ENCODE results near the gene PDIA4. TPM values are rescaled to one million over a fixed set of nuclear protein-coding genes. Genes with fewer than 3 reads are reported as not detected.

PDIA4 gene
- total RNA-seq, 1 donor from 2014 or later = 266 TPM

GRCh38 chr7:149004405-149005370 is 23.6 kb downstream of the PDIA4 start:
- H3K4me3 Mint-ChIP-seq (ENCODE audit: unreplicated experiment) = no peak overlapping the region
- no peak for DNase-seq (ENCODE audit: low spot score)
- peaks cover 35% of the 10 kb centered on the region for H3K36me3 Mint-ChIP-seq (ENCODE audit: low read depth, unreplicated experiment)
- no peaks in the 10 kb centered on the region for H3K4me1 Mint-ChIP-seq (ENCODE audit: unreplicated experiment)
- H3K27me3 Mint-ChIP-seq (ENCODE audit: unreplicated experiment) = no peaks in the 10 kb centered on the region
- no peak for TF ChIP-seq CTCF (IDR thresholded peaks at IDR 0.05; ENCODE audit: unreplicated experiment)
- H3K9me3 Mint-ChIP-seq (ENCODE audit: unreplicated experiment) = no peaks in the 10 kb centered on the region
- no peak overlapping the region for H3K27ac Mint-ChIP-seq (ENCODE audit: unreplicated experiment)

GRCh38 chr7:149003560-149004305 is 24.6 kb downstream of the PDIA4 start:
- no peaks in the 10 kb centered on the region for H3K4me1 Mint-ChIP-seq (ENCODE audit: unreplicated experiment)
- no peak for DNase-seq (ENCODE audit: low spot score)
- peak overlapping the region; percentile 40 for H3K4me3 Mint-ChIP-seq (ENCODE audit: unreplicated experiment)
- no peak overlapping the region for H3K27ac Mint-ChIP-seq (ENCODE audit: unreplicated experiment)
- TF ChIP-seq CTCF (IDR thresholded peaks at IDR 0.05; ENCODE audit: unreplicated experiment) = no peak
- H3K36me3 Mint-ChIP-seq (ENCODE audit: low read depth, unreplicated experiment) = peaks cover 35% of the 10 kb centered on the region
- H3K27me3 Mint-ChIP-seq (ENCODE audit: unreplicated experiment) = no peaks in the 10 kb centered on the region
- H3K9me3 Mint-ChIP-seq (ENCODE audit: unreplicated experiment) = no peaks in the 10 kb centered on the region

GRCh38 chr7:149003018-149003417 is 25.3 kb downstream of the PDIA4 start:
- peak overlapping the region; percentile 22 for H3K27ac Mint-ChIP-seq (ENCODE audit: unreplicated experiment)
- no peaks in the 10 kb centered on the region for H3K4me1 Mint-ChIP-seq (ENCODE audit: unreplicated experiment)
- no peak for TF ChIP-seq CTCF (IDR thresholded peaks at IDR 0.05; ENCODE audit: unreplicated experiment)
- H3K27me3 Mint-ChIP-seq (ENCODE audit: unreplicated experiment) = no peaks in the 10 kb centered on the region
- H3K4me3 Mint-ChIP-seq (ENCODE audit: unreplicated experiment) = no peak overlapping the region
- H3K9me3 Mint-ChIP-seq (ENCODE audit: unreplicated experiment) = no peaks in the 10 kb centered on the region
- peaks cover 35% of the 10 kb centered on the region for H3K36me3 Mint-ChIP-seq (ENCODE audit: low read depth, unreplicated experiment)
- DNase-seq (ENCODE audit: low spot score) = no peak

GRCh38 chr7:149002604-149003003 is 25.7 kb downstream of the PDIA4 start:
- Mint-ChIP-seq H3K27ac (ENCODE audit: unreplicated experiment) (no peak overlapping the region), H3K27me3 (ENCODE audit: unreplicated experiment) (no peaks in the 10 kb centered on the region), H3K36me3 (ENCODE audit: low read depth, unreplicated experiment) (peaks cover 35% of the 10 kb centered on the region), H3K4me3 (ENCODE audit: unreplicated experiment) (no peak overlapping the region), H3K4me1 (ENCODE audit: unreplicated experiment) (no peaks in the 10 kb centered on the region), H3K9me3 (ENCODE audit: unreplicated experiment) (no peaks in the 10 kb centered on the region)
- no peak for TF ChIP-seq CTCF (IDR thresholded peaks at IDR 0.05; ENCODE audit: unreplicated experiment)
- no peak for DNase-seq (ENCODE audit: low spot score)
